Ovary (tissue), 3 donors: Measurements from ENCODE around the gene CASK.

Source experiments
- EP300 ChIP-seq: sonication (generic); formaldehyde crosslinking; IDR thresholded peaks from one replicate; pipeline ENCODE4 v1.6.1; 2017; ENCODE audit warnings: antibody characterized with exemption
- POLR2A ChIP-seq: fragments of 450-650 bp; IDR thresholded peaks from one replicate; pipeline ENCODE4 v1.6.1; 2017; ENCODE audit warnings: antibody characterized with exemption, mild to moderate bottlenecking, moderate library complexity
- TF ChIP-seq, protein P1 (sequence below), 3 donors: fragments of 450-650 bp in 2 of 3; fragments of 200-600 bp in 1 of 3; IDR thresholded peaks; one replicate each; pipeline versions ENCODE4 v1.5.1 to v1.8.0; 2016 to 2022; ENCODE audit warnings: antibody characterized with exemption in 3 of 3, mild to moderate bottlenecking in 1 of 3
- donor health status: DM: no; HTN: no; CAD: no.

DNA sequence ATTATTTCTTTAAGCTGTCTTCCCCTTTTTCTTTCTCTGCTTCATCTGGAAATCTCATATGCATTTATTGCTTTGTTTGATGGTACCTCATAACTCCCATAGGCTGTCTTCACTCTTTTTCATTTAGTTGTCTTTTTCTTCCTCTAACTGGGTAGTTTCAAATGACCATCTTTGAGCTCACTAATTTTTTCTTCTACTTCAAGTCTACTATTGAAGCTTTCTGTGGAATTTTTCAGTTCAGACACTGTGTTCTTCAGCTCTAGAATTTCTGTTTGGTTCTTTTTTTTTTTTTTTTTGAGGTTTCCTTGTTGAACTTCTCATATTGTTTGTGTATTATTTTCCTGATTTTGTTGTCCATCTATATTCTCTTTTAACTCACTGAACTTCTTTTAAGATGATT, 23.0 kb downstream of the CASK start:
- TF ChIP-seq, protein P1, sequence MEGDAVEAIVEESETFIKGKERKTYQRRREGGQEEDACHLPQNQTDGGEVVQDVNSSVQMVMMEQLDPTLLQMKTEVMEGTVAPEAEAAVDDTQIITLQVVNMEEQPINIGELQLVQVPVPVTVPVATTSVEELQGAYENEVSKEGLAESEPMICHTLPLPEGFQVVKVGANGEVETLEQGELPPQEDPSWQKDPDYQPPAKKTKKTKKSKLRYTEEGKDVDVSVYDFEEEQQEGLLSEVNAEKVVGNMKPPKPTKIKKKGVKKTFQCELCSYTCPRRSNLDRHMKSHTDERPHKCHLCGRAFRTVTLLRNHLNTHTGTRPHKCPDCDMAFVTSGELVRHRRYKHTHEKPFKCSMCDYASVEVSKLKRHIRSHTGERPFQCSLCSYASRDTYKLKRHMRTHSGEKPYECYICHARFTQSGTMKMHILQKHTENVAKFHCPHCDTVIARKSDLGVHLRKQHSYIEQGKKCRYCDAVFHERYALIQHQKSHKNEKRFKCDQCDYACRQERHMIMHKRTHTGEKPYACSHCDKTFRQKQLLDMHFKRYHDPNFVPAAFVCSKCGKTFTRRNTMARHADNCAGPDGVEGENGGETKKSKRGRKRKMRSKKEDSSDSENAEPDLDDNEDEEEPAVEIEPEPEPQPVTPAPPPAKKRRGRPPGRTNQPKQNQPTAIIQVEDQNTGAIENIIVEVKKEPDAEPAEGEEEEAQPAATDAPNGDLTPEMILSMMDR (IDR thresholded peaks at IDR 0.05): no peak
- no peak for TF ChIP-seq POLR2A
- no peak for TF ChIP-seq EP300
